ENCODE results near the gene NFIA.

DNA sequence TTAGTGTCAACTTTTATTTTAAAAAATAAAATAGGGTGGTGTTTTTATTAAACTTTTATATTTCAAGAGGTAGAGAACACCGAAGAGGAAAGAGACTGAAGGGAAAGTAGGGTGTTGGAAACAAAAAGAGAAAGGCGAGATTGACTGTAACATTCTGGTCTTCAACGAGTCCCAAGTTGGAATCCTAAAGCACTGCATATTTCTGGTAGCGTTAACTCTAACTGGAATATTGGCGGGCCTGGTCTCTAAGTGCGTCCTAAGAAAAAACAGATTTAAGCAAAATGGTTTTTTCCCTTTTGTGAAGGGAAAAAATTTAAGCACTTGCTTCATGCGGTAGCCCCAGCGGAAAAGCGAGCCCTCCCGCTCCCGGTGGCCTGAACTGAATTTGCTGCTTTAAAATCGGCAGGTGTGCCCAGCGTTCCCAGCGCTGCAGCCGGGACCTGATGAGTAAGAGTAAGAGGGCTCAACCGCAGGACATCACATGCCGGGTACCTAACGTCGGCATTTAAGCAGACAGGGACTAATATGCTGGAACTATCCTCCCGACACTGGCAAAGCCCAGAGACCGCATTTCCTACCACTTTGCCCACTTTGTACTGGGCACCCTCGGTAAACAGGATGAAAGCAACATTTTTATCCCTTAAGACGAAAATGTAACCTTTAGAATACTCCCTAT, 30.5 kb upstream of the NFIA start:
- TF ChIP-seq POLR2AphosphoS5 (IDR thresholded peaks at IDR 0.05; ENCODE audit: low read depth, low read length) (no peak), POLR2A (IDR thresholded peaks at IDR 0.05; ENCODE audit: low read depth, low read length) (no peak), TAF1 (IDR thresholded peaks at IDR 0.05; ENCODE audit: borderline replicate concordance, low read depth, low read length) (no peak)

Measured in GM12892 (cell line).